GM23338 (cell line): ENCODE data around the gene MEX3B. TPM values are rescaled to one million over a fixed set of nuclear protein-coding genes. Genes with fewer than 3 reads are reported as not detected.

ENCODE experiments used
- ATAC-seq: fragments of 200-7000 bp; cut with Tn5 transposase; 3 replicates; pipeline ENCODE4 v1.9.1; 2020
- DNase-seq: peaks from one replicate; pipeline ENCODE4 v3.0.0-alpha.2; 2015; ENCODE audit warnings: low spot score
- H2AFZ ChIP-seq: fragments of 200-600 bp; sonication (generic); 2 replicates; pipeline ENCODE4 v1.8.0; 2016; ENCODE audit warnings: antibody characterized with exemption, mild to moderate bottlenecking, moderate library complexity
- H3F3A ChIP-seq: fragments of 200-600 bp; sonication (generic); replicated peaks from 2 replicates; pipeline ENCODE4 v1.8.0; 2017; ENCODE audit warnings: antibody characterized with exemption, mixed run types, low read depth
- H3K27ac ChIP-seq: fragments of 200-600 bp; sonication (generic); 2 replicates; pipeline ENCODE4 v1.6.1; 2016; ENCODE audit warnings: low read depth
- H3K27me3 ChIP-seq: fragments of 200-600 bp; sonication (generic); 2 replicates; pipeline ENCODE4 v1.8.0; 2016; ENCODE audit warnings: mild to moderate bottlenecking, mixed run types, moderate library complexity; ENCODE audit not compliant: insufficient read depth
- H3K36me3 ChIP-seq: fragments of 200-600 bp; sonication (generic); 2 replicates; pipeline ENCODE4 v1.8.0; 2016; ENCODE audit warnings: mild to moderate bottlenecking; ENCODE audit not compliant: insufficient read depth
- H3K4me1 ChIP-seq: fragments of 200-600 bp; sonication (generic); 2 replicates; pipeline ENCODE4 v1.8.0; 2016; ENCODE audit warnings: mild to moderate bottlenecking, moderate library complexity; ENCODE audit not compliant: insufficient read depth
- H3K4me2 ChIP-seq: fragments of 200-600 bp; sonication (generic); 2 replicates; pipeline ENCODE4 v1.7.1; 2017; ENCODE audit warnings: mixed run types
- H3K4me3 ChIP-seq: fragments of 200-600 bp; sonication (generic); 2 replicates; pipeline ENCODE4 v1.6.1; 2016; ENCODE audit warnings: mixed run types
- H3K79me2 ChIP-seq: fragments of 200-600 bp; sonication (generic); replicated peaks from 2 replicates; pipeline ENCODE4 v1.8.0; 2017; ENCODE audit warnings: mild to moderate bottlenecking; ENCODE audit not compliant: insufficient read depth
- H3K9me2 ChIP-seq: fragments of 200-600 bp; sonication (generic); 2 replicates; pipeline ENCODE4 v1.8.0; 2017; ENCODE audit not compliant: insufficient read depth
- H4K20me1 ChIP-seq: fragments of 200-600 bp; sonication (generic); replicated peaks from 2 replicates; pipeline ENCODE4 v1.8.0; 2017; ENCODE audit warnings: mild to moderate bottlenecking; ENCODE audit not compliant: insufficient read depth
- H3K27ac Mint-ChIP-seq: 2 replicates; pipeline ENCODE4 v1.8.0; 2020; ENCODE audit warnings: inconsistent platforms, mild to moderate bottlenecking, moderate library complexity, mixed read lengths
- H3K27me3 Mint-ChIP-seq: 3 replicates; pipeline ENCODE4 v1.8.0; 2022; ENCODE audit warnings: low read depth, mild to moderate bottlenecking, moderate library complexity, mixed read lengths, inconsistent platforms; ENCODE audit not compliant: insufficient read depth, poor library complexity
- H3K36me3 Mint-ChIP-seq: 3 replicates; pipeline ENCODE4 v1.8.0; 2021; ENCODE audit warnings: low read depth, mild to moderate bottlenecking, inconsistent platforms, moderate library complexity, mixed read lengths
- H3K4me1 Mint-ChIP-seq: 3 replicates; pipeline ENCODE4 v1.8.0; 2020; ENCODE audit warnings: mild to moderate bottlenecking, inconsistent platforms, mixed read lengths
- H3K4me3 Mint-ChIP-seq: 3 replicates; pipeline ENCODE4 v1.8.0; 2021; ENCODE audit warnings: moderate library complexity, mild to moderate bottlenecking, inconsistent platforms, mixed read lengths
- H3K9me3 Mint-ChIP-seq: 3 replicates; pipeline ENCODE4 v1.8.0; 2020; ENCODE audit warnings: moderate library complexity, mild to moderate bottlenecking, inconsistent platforms, mixed read lengths
- CREB1 ChIP-seq: fragments of 250-450 bp; sonication (Bioruptor Pico); IDR thresholded peaks from 2 replicates; pipeline ENCODE4 v1.5.0; 2020; ENCODE audit warnings: low read depth, mild to moderate bottlenecking, moderate library complexity
- EZH2 ChIP-seq: fragments of 200-600 bp; sonication (generic); IDR thresholded peaks from one replicate; pipeline ENCODE4 v1.8.0; 2017; ENCODE audit warnings: antibody characterized with exemption, mild to moderate bottlenecking, low read depth; ENCODE audit not compliant: unreplicated experiment
- EZH2phosphoT487 ChIP-seq: fragments of 200-600 bp; sonication (generic); IDR thresholded peaks from one replicate; pipeline ENCODE4 v1.8.1; 2018; ENCODE audit warnings: antibody characterized with exemption; ENCODE audit not compliant: unreplicated experiment
- JUNB ChIP-seq: IDR thresholded peaks from one replicate; pipeline ENCODE4 v1.6.1; 2016; ENCODE audit warnings: antibody characterized with exemption; ENCODE audit not compliant: unreplicated experiment
- NANOG ChIP-seq: IDR thresholded peaks from 2 replicates; pipeline ENCODE4 v1.6.1; 2016; ENCODE audit warnings: antibody characterized with exemption, borderline replicate concordance
- POLR2AphosphoS5 ChIP-seq: IDR thresholded peaks from 2 replicates; pipeline ENCODE4 v1.6.1; 2016; ENCODE audit warnings: antibody characterized with exemption, low read depth
- REST ChIP-seq: IDR thresholded peaks from one replicate; pipeline ENCODE4 v1.6.1; 2018; ENCODE audit warnings: antibody characterized with exemption; ENCODE audit not compliant: unreplicated experiment
- STAT1 ChIP-seq: IDR thresholded peaks from one replicate; pipeline ENCODE4 v1.6.1; 2016; ENCODE audit warnings: antibody characterized with exemption; ENCODE audit not compliant: unreplicated experiment
- ZNF114 ChIP-seq: fragments of 250-450 bp; sonication (Bioruptor Pico); IDR thresholded peaks from 2 replicates; pipeline ENCODE4 v1.5.0; 2020; ENCODE audit warnings: mild to moderate bottlenecking, moderate library complexity
- ZNF331 ChIP-seq: fragments of 250-450 bp; sonication (Bioruptor Pico); IDR thresholded peaks from 2 replicates; pipeline ENCODE4 v1.5.0; 2020; ENCODE audit warnings: low read depth, mild to moderate bottlenecking, moderate library complexity
- ZNF462 ChIP-seq: fragments of 250-450 bp; sonication (Bioruptor Pico); IDR thresholded peaks from 2 replicates; pipeline ENCODE4 v1.5.0; 2020; ENCODE audit warnings: mild to moderate bottlenecking, moderate library complexity
- polyA plus RNA-seq: library from polyadenylated mRNA; unstranded; fragments of >200 nt; fragmentation: Nextera tagmentation; extraction: Ambion mirVana; gene quantifications from 2 replicates; pipeline ENCODE4 v1.2.1, GENCODE V29; 2016
- total RNA-seq: library from RNA; depleted of rRNA; stranded (reverse); fragments of >200 nt; shearing (Covaris generic); gene quantifications from 2 replicates; pipeline ENCODE4 v1.2.3, GENCODE V29; 2014
- TF ChIP-seq, protein P1 (sequence below): IDR thresholded peaks from 2 replicates; pipeline ENCODE4 v1.6.1; 2016; ENCODE audit warnings: antibody characterized with exemption
- TF ChIP-seq, protein P2 (sequence below), 2 experiments: fragments of 200-600 bp in 1 of 2; sonication (generic) in 1 of 2; conservative IDR thresholded peaks; 2 replicates each; pipeline versions ENCODE4 v1.5.1 to v1.6.1; 2016 to 2017; ENCODE audit warnings: antibody characterized with exemption in 2 of 2, low read depth in 2 of 2, mild to moderate bottlenecking in 2 of 2, moderate library complexity in 1 of 2

Gene MEX3B
- total and polyA plus RNA-seq, 2 experiments from 2014 or later: 5.3 to 15.7 TPM

DNA sequence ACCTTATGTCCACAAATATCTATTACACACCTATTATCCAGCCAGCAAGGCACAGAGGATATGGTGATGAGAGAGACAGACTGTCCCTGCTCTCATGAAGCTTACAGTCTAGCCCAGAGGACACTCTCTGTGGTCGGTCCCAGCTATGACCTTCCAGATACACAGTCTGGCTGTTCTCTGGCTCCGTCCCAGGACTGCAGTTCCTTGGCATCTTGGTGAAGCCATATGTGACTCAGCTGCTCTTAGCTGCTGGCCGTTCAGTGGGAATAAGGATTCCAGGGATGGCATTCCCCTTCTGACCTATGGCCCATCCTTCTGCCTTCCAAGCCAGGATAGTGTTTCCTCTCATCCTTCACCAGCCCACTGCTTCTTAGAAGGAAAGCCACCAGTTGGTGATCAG, 30.8 kb downstream of the MEX3B start (continued):
- no peak for TF ChIP-seq NANOG

GRCh38 chr15:82012908-82013307, 32.9 kb downstream of the MEX3B start:
- Mint-ChIP-seq H3K36me3 (no peaks in the 10 kb centered on the region), H3K27ac (no peak overlapping the region), H3K27me3 (peaks cover 2% of the 10 kb centered on the region), H3K4me1 (no peaks in the 10 kb centered on the region), H3K4me3 (no peak overlapping the region), H3K9me3 (peaks cover 12% of the 10 kb centered on the region; the same call in 1 of the 3 replicates)
- no peak overlapping the region for H3K4me3 ChIP-seq
- no peak overlapping the region for H3K27ac ChIP-seq
- DNase-seq (no peak), ATAC-seq (no peak)
- no peaks in the 10 kb centered on the region for H3F3A ChIP-seq
- H2AFZ ChIP-seq: no peak overlapping the region
- no peaks in the 10 kb centered on the region for H3K27me3 ChIP-seq
- 0 out of 2 replicates have a peak, but pooled peaks cover 4% of the 10 kb centered on the region for H3K9me2 ChIP-seq
- TF ChIP-seq ZNF331 (CRISPR knock-in tag): no peak
- TF ChIP-seq STAT1: no peak
- TF ChIP-seq NANOG: no peak
- no peak for TF ChIP-seq REST
- no peak for TF ChIP-seq POLR2AphosphoS5
- TF ChIP-seq JUNB: no peak
- TF ChIP-seq, protein P1, sequence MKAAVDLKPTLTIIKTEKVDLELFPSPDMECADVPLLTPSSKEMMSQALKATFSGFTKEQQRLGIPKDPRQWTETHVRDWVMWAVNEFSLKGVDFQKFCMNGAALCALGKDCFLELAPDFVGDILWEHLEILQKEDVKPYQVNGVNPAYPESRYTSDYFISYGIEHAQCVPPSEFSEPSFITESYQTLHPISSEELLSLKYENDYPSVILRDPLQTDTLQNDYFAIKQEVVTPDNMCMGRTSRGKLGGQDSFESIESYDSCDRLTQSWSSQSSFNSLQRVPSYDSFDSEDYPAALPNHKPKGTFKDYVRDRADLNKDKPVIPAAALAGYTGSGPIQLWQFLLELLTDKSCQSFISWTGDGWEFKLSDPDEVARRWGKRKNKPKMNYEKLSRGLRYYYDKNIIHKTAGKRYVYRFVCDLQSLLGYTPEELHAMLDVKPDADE: no peak
- no peak for TF ChIP-seq ZNF114 (CRISPR knock-in tag)
- no peak for TF ChIP-seq EZH2phosphoT487
- TF ChIP-seq EZH2: no peak
- TF ChIP-seq CREB1: no peak
- TF ChIP-seq, protein P2, sequence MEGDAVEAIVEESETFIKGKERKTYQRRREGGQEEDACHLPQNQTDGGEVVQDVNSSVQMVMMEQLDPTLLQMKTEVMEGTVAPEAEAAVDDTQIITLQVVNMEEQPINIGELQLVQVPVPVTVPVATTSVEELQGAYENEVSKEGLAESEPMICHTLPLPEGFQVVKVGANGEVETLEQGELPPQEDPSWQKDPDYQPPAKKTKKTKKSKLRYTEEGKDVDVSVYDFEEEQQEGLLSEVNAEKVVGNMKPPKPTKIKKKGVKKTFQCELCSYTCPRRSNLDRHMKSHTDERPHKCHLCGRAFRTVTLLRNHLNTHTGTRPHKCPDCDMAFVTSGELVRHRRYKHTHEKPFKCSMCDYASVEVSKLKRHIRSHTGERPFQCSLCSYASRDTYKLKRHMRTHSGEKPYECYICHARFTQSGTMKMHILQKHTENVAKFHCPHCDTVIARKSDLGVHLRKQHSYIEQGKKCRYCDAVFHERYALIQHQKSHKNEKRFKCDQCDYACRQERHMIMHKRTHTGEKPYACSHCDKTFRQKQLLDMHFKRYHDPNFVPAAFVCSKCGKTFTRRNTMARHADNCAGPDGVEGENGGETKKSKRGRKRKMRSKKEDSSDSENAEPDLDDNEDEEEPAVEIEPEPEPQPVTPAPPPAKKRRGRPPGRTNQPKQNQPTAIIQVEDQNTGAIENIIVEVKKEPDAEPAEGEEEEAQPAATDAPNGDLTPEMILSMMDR (conservative IDR thresholded peaks at IDR 0.05; ENCODE audit: low read depth in 2 of 2): no peak
- TF ChIP-seq ZNF462 (CRISPR knock-in tag): no peak
- H3K4me1 ChIP-seq: no peaks in the 10 kb centered on the region
- H3K79me2 ChIP-seq: no peaks in the 10 kb centered on the region
- no peaks in the 10 kb centered on the region for H3K36me3 ChIP-seq
- H4K20me1 ChIP-seq: no peaks in the 10 kb centered on the region
- H3K4me2 ChIP-seq: no peak overlapping the region
